GM19395 (cell line): ENCODE data around the gene SPOCK3.
"Not testable (repeated sequence)": the region's sequence is repeated elsewhere in the genome, so short reads cannot be mapped to it uniquely, and the experiment has no call there.

Experiments used
- ATAC-seq: cut with Tn5 transposase; IDR thresholded peaks from one replicate; pipeline ENCODE4 v1.9.1; 2021; ENCODE audit warnings: mild to moderate bottlenecking, moderate library complexity; ENCODE audit not compliant: unreplicated experiment

Gene SPOCK3

DNA sequence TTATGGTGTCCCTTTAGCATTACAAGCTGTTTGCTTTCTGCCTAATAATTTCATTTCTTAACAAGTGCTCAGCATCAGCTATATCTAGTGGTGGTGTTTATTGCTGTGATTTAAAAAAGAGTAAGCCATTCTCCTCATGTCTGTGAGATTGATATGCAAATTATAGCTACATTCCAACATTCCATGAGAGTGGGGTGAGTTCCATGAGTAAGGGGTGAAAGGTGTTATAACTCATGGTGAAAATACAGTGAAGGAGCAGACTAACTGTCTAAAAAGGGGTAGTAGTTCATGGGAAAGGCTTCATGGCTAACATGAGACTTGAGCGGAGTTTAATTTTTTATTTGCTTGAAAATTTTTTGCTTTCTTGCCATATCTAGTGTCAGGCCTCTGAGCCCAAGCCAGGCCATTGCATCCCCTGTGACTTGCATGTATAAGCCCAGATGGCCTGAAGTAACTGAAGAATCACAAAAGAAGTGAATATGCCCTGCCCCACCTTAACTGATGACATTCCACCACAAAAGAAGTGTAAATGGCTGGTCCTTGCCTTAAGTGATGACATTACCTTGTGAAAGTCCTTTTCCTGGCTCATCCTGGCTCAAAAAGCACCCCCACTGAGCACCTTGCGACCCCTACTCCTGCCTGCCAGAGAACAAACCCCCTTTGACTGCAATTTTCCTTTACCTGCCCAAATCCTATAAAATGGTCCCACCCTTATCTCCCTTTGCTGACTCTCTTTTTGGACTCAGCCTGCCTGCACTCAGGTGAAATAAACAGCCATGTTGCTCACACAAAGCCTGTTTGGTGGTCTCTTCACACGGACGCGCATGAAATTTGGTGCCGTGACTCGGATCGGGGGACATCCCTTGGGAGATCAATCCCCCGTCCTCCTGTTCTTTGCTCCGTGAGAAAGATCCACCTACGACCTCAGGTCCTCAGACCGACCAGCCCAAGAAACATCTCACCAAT is 518.3 kb downstream of the SPOCK3 start:
- ATAC-seq = not testable (repeated sequence)

DNA sequence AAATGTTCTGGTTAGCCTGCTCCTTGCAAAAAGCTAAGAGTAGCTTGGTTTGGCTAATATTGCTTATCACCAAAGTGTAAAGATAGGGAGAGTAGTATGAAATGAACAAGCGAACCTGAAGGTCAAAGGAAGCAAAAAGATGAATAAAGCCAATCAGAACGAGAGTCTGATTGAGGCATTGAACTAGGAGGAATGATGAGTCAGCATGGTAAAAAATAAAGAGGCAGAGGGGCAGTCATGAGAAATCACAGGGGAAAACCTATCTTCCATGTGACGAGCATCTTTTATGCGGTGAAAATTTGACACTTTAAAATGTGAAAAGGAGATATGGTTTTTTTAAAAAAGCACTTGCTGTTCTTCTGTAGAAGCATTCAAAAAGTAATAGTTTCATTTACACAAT is 533.7 kb downstream of the SPOCK3 start:
- no peak for ATAC-seq

- no peak for ATAC-seq
Measured at GRCh38 chr4:166688835-166689234, 545.5 kb downstream of the SPOCK3 start.

- no peak for ATAC-seq
Measured at GRCh38 chr4:166687828-166688227, 546.5 kb downstream of the SPOCK3 start.
